Measurements from ENCODE around the gene CUL3.
"Not testable (repeated sequence)": the region's sequence is repeated elsewhere in the genome, so short reads cannot be mapped to it uniquely, and the experiment has no call there.

The CUL3 gene

DNA sequence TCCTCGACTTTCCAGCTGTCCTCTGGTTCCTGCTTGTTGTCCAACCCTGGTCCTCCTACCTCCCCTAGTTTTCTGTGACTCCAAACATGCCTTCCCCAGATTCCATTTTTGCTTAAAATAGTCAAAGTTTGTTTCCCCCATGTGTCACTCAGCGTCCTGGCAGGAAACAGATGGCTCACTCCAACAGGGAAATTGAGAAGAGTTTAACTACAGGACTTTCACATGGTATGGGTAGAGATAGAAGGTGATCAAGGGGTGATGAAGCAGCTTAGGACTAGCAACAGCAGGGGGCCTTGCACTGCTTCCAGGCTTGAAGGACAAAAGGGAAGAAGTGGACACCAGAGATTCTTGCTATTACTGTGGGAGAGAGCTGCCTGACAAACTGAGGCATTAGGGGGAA is 6.1 kb upstream of the CUL3 start:
- H3K9ac ChIP-seq: no peak overlapping the region
- H3K27me3 ChIP-seq (ENCODE audit: control insufficient read depth, insufficient read depth, low read length): no peaks in the 10 kb centered on the region
- H3K4me2 ChIP-seq (ENCODE audit: low read length): no peak overlapping the region
- H3K9me3 ChIP-seq (ENCODE audit: control insufficient read depth, low read length): no peaks in the 10 kb centered on the region
- H3K27ac ChIP-seq: no peak overlapping the region
- H3K4me3 ChIP-seq (ENCODE audit: low read depth, low read length): no peak overlapping the region
- H3K36me3 ChIP-seq (ENCODE audit: control insufficient read depth, insufficient read depth, low read length): no peaks in the 10 kb centered on the region
- no peaks in the 10 kb centered on the region for H3K4me1 ChIP-seq
- no peaks in the 10 kb centered on the region for H3K79me2 ChIP-seq
- TF ChIP-seq, protein P1, sequence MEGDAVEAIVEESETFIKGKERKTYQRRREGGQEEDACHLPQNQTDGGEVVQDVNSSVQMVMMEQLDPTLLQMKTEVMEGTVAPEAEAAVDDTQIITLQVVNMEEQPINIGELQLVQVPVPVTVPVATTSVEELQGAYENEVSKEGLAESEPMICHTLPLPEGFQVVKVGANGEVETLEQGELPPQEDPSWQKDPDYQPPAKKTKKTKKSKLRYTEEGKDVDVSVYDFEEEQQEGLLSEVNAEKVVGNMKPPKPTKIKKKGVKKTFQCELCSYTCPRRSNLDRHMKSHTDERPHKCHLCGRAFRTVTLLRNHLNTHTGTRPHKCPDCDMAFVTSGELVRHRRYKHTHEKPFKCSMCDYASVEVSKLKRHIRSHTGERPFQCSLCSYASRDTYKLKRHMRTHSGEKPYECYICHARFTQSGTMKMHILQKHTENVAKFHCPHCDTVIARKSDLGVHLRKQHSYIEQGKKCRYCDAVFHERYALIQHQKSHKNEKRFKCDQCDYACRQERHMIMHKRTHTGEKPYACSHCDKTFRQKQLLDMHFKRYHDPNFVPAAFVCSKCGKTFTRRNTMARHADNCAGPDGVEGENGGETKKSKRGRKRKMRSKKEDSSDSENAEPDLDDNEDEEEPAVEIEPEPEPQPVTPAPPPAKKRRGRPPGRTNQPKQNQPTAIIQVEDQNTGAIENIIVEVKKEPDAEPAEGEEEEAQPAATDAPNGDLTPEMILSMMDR (IDR thresholded peaks at IDR 0.05): no peak
- H2AFZ ChIP-seq: no peak overlapping the region

DNA sequence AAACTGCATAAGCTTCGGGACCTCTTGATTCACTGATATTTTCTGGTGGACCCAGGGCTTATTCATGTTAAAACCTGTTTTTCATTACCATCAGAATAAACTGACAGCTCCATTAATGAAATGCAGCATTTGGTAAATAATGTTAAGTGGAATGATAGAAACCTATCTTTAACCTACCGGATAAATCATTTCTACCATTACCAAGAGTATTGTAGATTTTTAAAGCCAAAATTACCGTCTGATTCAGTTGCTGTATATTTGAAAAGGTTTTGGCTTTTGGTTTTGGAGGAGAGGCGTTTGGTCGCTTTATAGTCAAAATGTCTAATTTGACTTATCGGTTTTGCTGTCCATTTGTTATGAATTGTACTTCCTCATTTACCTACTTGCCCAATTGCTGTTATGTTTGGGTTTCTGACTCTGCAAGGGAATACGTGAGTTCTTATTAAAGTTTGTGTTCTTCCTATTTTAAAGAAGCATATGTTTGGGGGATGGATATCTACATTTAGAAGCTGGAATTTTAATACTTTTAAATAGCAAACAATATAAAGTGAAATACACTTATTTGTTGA is 1.0 kb upstream of the CUL3 start:
- Histone ChIP-seq H3K4me1 (peaks cover 4% of the 10 kb centered on the region), H3K9ac (no peak overlapping the region), H2AFZ (peak overlapping the region; percentile 83), H3K79me2 (peaks cover 31% of the 10 kb centered on the region), H3K9me3 (ENCODE audit: control insufficient read depth, low read length) (no peaks in the 10 kb centered on the region), H3K4me3 (ENCODE audit: low read depth, low read length) (peak overlapping the region; percentile 58), H3K27ac (peak overlapping the region; percentile 68), H3K27me3 (ENCODE audit: control insufficient read depth, insufficient read depth, low read length) (no peaks in the 10 kb centered on the region), H3K4me2 (ENCODE audit: low read length) (peak overlapping the region; percentile 44), H3K36me3 (ENCODE audit: control insufficient read depth, insufficient read depth, low read length) (no peaks in the 10 kb centered on the region)
- TF ChIP-seq, protein P1 (IDR thresholded peaks at IDR 0.05): no peak

DNA sequence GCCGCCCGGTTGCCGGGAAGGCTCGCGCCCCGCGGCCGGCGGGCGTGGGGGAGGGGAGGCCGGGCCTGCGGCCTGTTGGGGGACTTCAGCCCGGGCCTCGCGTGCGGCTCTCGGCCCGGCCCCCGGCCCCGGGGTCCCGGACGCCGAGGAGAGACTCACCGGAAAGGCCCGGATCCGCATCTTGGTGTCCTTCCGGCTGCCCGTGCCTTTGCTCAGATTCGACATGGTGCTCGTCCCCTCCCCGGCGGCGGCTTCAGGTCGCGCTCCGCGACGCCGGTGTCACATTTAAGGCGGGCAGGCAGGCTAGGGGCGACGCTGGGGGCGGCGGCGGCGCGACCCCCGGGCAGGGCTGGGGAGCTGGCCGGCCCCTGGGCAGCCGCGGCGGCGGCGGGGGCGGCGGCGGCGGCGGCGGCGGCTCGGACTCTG is 365 bp downstream of the CUL3 start:
- H3K27me3 ChIP-seq (ENCODE audit: control insufficient read depth, insufficient read depth, low read length): no peaks in the 10 kb centered on the region
- peak overlapping the region; percentile 62 for H2AFZ ChIP-seq
- H3K79me2 ChIP-seq: peaks cover 43% of the 10 kb centered on the region
- TF ChIP-seq, protein P1 (IDR thresholded peaks at IDR 0.05): no peak
- peak overlapping the region; percentile 37 for H3K4me2 ChIP-seq (ENCODE audit: low read length)
- H3K9ac ChIP-seq: no peak overlapping the region
- H3K4me3 ChIP-seq (ENCODE audit: low read depth, low read length): peak overlapping the region; percentile 58
- H3K27ac ChIP-seq: peak overlapping the region; percentile 68
- no peaks in the 10 kb centered on the region for H3K9me3 ChIP-seq (ENCODE audit: control insufficient read depth, low read length)
- no peaks in the 10 kb centered on the region for H3K36me3 ChIP-seq (ENCODE audit: control insufficient read depth, insufficient read depth, low read length)
- peaks cover 11% of the 10 kb centered on the region for H3K4me1 ChIP-seq

DNA sequence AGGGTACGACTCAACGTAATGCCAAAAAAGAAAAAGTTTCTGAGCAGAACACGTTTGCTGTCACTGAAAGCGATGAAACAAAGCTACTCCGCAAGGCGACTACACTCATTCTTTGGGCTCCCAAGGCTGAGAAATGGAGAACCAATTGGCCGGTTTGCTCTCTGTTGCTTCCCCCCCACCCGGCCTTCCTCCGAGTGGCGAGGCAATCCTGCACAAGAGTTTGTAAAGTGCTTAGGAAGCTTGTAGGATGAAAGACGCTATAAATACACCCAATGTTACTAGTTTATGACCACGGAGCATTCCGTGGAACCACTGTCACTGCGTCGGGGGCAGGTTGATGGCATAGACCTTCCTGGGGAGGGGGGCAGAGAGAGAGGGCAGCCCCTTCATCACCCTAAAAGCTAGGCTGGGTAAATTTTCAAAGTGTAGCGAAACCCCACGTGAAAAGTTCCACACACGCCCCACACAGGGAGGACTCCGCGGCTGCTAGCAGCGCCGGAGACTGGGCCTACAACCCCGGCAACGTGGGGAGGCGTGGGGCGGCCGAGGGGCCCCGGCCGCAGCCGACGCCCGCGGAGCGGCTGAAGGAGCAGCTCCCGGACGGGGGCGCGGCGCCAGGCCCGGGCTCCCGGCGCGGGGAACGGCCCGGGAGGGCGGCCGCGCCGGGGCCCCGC is 915 bp downstream of the CUL3 start:
- Histone ChIP-seq H3K36me3 (ENCODE audit: control insufficient read depth, insufficient read depth, low read length) (no peaks in the 10 kb centered on the region), H3K79me2 (peaks cover 46% of the 10 kb centered on the region), H3K9ac (peak overlapping the region; percentile 4), H3K27me3 (ENCODE audit: control insufficient read depth, insufficient read depth, low read length) (no peaks in the 10 kb centered on the region), H3K4me3 (ENCODE audit: low read depth, low read length) (peak overlapping the region; percentile 74), H3K4me2 (ENCODE audit: low read length) (peak overlapping the region; percentile 71), H2AFZ (peak overlapping the region; percentile 31), H3K4me1 (peaks cover 13% of the 10 kb centered on the region), H3K9me3 (ENCODE audit: control insufficient read depth, low read length) (no peaks in the 10 kb centered on the region), H3K27ac (no peak overlapping the region)
- TF ChIP-seq, protein P1 (IDR thresholded peaks at IDR 0.05): no peak

DNA sequence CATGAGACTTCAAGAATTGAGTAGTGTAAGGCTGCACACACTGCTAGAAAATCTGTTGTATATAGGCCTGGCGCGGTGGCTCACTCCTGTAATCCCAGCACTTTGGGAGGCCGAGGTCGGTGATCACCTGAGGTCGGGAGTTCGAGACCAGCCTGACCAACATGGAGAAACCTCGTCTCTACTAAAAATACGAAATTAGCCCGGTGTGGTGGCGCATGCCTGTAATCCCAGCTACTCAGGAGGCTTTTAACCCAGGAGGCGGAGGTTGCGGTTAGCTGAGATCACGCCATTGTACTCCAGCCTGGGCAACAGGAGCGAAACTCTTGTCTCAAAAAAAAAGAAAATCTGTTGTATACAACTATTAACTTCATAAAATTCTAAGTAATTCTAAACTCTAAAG is 2.1 kb downstream of the CUL3 start:
- Histone ChIP-seq H3K4me1 (peaks cover 15% of the 10 kb centered on the region), H3K79me2 (peaks cover 46% of the 10 kb centered on the region), H3K4me2 (ENCODE audit: low read length) (peak overlapping the region; percentile 71), H3K4me3 (ENCODE audit: low read depth, low read length) (peak overlapping the region; percentile 74)
- H3K9me3 ChIP-seq (ENCODE audit: control insufficient read depth, low read length); H3K27me3 ChIP-seq (ENCODE audit: control insufficient read depth, insufficient read depth, low read length); H3K27ac ChIP-seq; H3K9ac ChIP-seq; H3K36me3 ChIP-seq (ENCODE audit: control insufficient read depth, insufficient read depth, low read length); H2AFZ ChIP-seq: not testable (repeated sequence)

All from parathyroid adenoma (tissue), 2 donors.